LNCaP clone FGC (cell line): Measurements from ENCODE around the gene FRK.

Source experiments
- DNase-seq: peaks from one replicate; pipeline ENCODE4 v3.0.0-alpha.2; 2011; ENCODE audit warnings: low read depth
- H3K4me3 ChIP-seq: 2 replicates; pipeline ENCODE4 v1.5.1; 2011; ENCODE audit warnings: mild to moderate bottlenecking, low read depth, low read length, control low read depth
- CTCF ChIP-seq: IDR thresholded peaks from 2 replicates; pipeline ENCODE4 v1.5.1; 2012; ENCODE audit warnings: mild to moderate bottlenecking; ENCODE audit not compliant: control insufficient read depth, insufficient read depth; ENCODE audit errors: extremely low read depth

The FRK gene

GRCh38 chr6:116028233-116028632 lies 32.5 kb downstream of the FRK start:
- no peak for TF ChIP-seq CTCF
- no peak overlapping the region for H3K4me3 ChIP-seq
- DNase-seq = no peak

GRCh38 chr6:116027801-116028200 lies 32.9 kb downstream of the FRK start:
- H3K4me3 ChIP-seq = no peak overlapping the region
- no peak for TF ChIP-seq CTCF
- no peak for DNase-seq

DNA sequence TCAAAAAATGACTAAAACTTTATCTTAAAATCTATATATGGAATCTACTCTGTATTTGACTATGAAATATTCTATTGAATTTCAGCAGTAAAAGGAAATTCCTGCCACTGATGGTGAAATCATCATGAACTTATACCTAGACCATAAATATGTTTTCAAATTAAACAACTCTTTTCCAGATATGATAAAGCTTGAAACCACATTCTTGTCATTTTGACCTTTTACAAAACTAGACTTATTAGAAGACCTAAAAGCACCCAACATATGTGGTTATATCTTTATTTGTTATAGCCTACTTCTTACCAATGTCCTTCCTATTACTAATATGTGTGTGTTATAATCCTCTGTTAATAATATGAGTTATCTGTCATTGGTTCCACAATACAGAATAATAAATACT lies 35.3 kb downstream of the FRK start:
- H3K4me3 ChIP-seq = no peak overlapping the region
- TF ChIP-seq CTCF = no peak
- DNase-seq = no peak

GRCh38 chr6:116022841-116023445 lies 37.7 kb downstream of the FRK start:
- no peak for DNase-seq

GRCh38 chr6:116020738-116021137 lies 40.0 kb downstream of the FRK start:
- no peak for TF ChIP-seq CTCF
- no peak overlapping the region for H3K4me3 ChIP-seq
- no peak for DNase-seq

More at GRCh38 chr6:116022841-116023445, 37.7 kb downstream of the FRK start:
- no peak for TF ChIP-seq CTCF
- no peak overlapping the region for H3K4me3 ChIP-seq

DNA sequence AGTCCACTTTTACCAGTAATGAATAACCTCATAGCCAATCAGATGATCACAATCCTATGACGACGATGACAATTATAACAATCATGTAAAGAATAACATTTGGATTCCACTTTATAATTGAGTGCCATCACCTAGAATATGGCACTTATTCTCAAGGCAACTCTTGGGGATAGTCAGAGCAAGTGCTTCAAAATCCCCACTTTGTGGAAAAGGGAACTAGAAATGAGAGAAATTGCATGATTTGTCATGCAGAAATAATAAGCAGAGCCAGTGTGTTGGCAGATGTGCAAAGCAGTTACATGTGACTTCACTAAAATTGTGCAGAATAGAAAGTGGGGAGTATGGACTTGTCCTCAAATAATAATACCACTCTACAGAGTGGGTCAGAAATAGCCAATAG lies 41.3 kb downstream of the FRK start:
- TF ChIP-seq CTCF = no peak
- no peak for DNase-seq
- no peak overlapping the region for H3K4me3 ChIP-seq

DNA sequence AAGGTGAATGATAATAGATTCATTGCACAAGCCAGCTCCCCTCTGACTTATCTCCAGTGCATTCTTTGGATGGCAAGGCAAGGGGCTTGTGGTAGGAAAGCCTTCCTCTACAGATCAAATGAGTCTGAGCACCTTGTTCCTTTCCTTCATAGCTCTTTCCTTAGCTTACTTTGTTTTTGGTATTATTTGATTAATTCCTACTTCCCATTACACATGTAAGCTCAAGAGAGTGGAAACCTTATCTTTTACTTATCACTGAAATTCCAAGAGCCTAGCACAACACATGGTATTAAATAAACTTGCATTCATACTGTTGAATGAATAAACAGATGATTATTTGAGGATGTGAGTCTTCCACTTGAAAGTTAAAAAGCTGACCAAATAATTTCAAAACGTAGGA lies 41.7 kb downstream of the FRK start:
- no peak for TF ChIP-seq CTCF
- DNase-seq = no peak
- H3K4me3 ChIP-seq = no peak overlapping the region
